Activated naive CD4-positive, alpha-beta T cell treated with anti-CD3 and anti-CD28 coated beads, Interleukin-2, amount 50 U/mL, for 24 hours (primary cell): ENCODE data around the gene FUT9.

ENCODE experiments used
- H3K27ac Mint-ChIP-seq: one replicate; pipeline ENCODE4 v1.8.0; 2021; ENCODE audit warnings: mild to moderate bottlenecking, mixed read lengths
- H3K27me3 Mint-ChIP-seq: one replicate; pipeline ENCODE4 v1.8.0; 2021; ENCODE audit warnings: mixed read lengths
- H3K36me3 Mint-ChIP-seq: one replicate; pipeline ENCODE4 v1.8.0; 2021; ENCODE audit warnings: mixed read lengths
- H3K4me1 Mint-ChIP-seq: one replicate; pipeline ENCODE4 v1.8.0; 2021; ENCODE audit warnings: mixed read lengths
- H3K4me3 Mint-ChIP-seq: one replicate; pipeline ENCODE4 v1.8.0; 2021; ENCODE audit warnings: mild to moderate bottlenecking, mixed read lengths
- H3K9me3 Mint-ChIP-seq: one replicate; pipeline ENCODE4 v1.8.0; 2021; ENCODE audit warnings: mixed read lengths

Gene FUT9

DNA sequence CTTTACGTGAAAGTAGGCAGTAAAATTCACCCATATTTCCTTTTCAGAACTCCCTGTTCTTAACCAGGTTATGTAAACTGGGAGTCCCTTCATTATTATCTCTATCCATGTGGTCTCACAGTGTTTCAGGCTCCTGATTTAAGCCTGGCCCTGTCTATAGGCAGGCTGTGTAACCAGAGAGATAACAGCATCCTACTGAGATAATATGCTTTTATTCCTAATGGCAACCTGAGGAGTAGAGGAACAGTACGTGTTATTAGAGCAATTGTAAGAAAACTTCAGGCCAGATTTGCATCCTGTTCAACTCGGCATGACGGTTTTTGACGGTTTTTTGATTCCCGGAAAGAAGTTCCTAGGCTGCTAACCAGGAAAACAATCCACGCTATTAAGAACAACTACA is 16.9 kb downstream of the FUT9 start:
- Mint-ChIP-seq H3K27ac (no peak overlapping the region), H3K27me3 (no peaks in the 10 kb centered on the region), H3K36me3 (no peaks in the 10 kb centered on the region), H3K4me3 (no peak overlapping the region), H3K4me1 (no peaks in the 10 kb centered on the region), H3K9me3 (no peaks in the 10 kb centered on the region)

DNA sequence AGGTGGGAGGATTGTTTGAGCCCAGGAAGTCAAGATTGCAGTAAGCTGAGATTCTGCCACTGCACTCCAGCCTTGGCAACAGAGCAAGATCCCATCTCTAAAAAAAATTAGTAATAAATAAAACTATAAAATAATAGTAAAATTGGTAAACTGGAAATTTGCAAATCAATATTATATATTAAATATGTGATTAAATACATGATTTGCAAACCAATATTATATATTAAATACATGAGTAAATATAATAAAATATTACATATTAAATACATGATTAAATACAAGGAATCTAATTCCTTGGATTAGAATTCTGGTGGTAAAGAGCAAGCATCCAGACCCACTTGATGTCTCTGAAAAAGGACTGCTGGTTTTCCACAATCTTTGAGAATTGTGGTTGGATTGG is 35.8 kb downstream of the FUT9 start:
- Mint-ChIP-seq H3K4me3 (no peak overlapping the region), H3K27ac (no peak overlapping the region), H3K4me1 (no peaks in the 10 kb centered on the region), H3K27me3 (no peaks in the 10 kb centered on the region), H3K36me3 (no peaks in the 10 kb centered on the region), H3K9me3 (no peaks in the 10 kb centered on the region)

DNA sequence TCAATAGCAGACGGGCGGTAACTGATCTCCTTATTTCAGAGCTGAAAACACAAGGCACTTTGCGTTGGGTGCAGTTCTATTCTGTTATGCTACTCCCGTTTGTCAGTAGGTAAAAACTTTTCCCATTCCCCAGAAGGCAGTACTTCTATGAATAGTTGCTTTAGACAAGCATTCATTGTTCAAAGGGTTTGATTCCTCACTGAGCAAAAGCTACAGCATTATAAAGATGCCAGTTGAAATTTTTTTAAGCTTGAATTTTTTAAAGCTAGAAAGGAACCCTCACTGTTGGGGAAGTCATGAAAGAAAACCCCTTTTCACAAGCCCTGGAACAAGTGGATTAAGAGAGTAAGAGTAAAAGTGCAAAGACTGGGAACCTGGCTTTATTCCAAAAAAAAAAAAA is 42.3 kb downstream of the FUT9 start:
- H3K4me1 Mint-ChIP-seq, result no peaks in the 10 kb centered on the region

DNA sequence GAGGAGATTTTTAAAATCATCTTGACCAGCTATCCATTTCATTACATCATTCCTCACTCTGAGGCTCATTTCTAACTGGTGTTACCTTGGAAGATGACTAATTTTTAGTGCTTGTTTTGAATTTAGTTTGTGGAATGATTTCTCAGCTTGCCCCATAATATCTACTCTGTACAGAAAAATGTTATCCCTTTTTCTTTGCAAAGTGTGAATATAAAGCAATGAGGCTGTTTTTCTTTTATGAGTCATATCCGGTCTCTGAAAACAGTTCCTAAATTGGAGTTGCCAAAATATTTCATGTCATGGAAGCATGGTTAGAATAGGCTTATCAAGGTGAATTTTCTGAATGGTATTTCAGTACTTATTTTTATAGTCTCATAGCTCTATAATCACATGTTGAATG is 43.8 kb downstream of the FUT9 start:
- Mint-ChIP-seq H3K27me3 (no peaks in the 10 kb centered on the region), H3K27ac (no peak overlapping the region), H3K4me1 (no peaks in the 10 kb centered on the region), H3K4me3 (no peak overlapping the region), H3K36me3 (no peaks in the 10 kb centered on the region), H3K9me3 (no peaks in the 10 kb centered on the region)

More for the DNA sequence above, 42.3 kb downstream of the FUT9 start:
- H3K36me3 Mint-ChIP-seq, result no peaks in the 10 kb centered on the region
- H3K27ac Mint-ChIP-seq, result no peak overlapping the region
- H3K9me3 Mint-ChIP-seq, result no peaks in the 10 kb centered on the region
- H3K4me3 Mint-ChIP-seq, result no peak overlapping the region
- no peaks in the 10 kb centered on the region for H3K27me3 Mint-ChIP-seq

DNA sequence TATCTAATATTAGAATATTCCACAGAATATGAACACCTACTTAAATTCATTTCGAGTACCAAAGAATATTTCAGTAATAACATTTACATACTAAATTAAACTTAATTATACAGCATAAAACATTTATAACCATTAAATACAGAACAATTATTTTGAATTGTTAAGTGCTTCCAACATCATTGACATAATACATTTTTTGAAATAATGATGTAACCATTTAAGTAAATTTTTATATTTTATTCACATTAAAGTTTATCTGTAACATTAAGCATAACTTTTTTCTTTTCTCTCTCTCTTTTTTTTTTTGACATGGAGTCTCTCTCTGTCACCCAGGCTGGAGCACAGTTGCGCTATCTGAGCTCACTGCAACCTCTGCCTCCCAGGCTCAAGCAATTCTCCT is 44.5 kb downstream of the FUT9 start:
- no peak overlapping the region for H3K4me3 Mint-ChIP-seq
- no peaks in the 10 kb centered on the region for H3K27me3 Mint-ChIP-seq
- H3K36me3 Mint-ChIP-seq, result no peaks in the 10 kb centered on the region
- no peaks in the 10 kb centered on the region for H3K9me3 Mint-ChIP-seq
- H3K4me1 Mint-ChIP-seq, result no peaks in the 10 kb centered on the region
- H3K27ac Mint-ChIP-seq, result no peak overlapping the region

DNA sequence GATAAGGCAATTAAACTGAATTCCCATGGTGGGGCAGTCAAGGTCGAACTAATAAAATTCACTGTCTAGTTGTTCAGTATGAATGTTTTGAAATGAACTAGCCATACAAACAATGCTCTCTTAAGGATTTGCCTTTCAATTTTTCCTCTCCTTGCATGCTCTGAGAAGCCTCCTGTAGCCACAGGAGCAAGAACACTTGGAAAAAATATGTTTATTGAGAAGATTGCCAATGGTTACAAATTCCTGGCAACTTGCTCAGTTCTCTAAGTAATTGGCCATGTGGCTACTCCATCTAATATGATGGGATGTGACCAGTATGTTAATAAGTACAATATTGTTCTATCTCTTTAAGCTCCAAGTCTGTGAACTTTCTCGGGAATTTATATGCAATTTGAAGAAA is 49.4 kb downstream of the FUT9 start:
- Mint-ChIP-seq H3K4me1 (no peaks in the 10 kb centered on the region), H3K9me3 (no peaks in the 10 kb centered on the region), H3K27ac (no peak overlapping the region), H3K36me3 (no peaks in the 10 kb centered on the region), H3K4me3 (no peak overlapping the region), H3K27me3 (no peaks in the 10 kb centered on the region)

DNA sequence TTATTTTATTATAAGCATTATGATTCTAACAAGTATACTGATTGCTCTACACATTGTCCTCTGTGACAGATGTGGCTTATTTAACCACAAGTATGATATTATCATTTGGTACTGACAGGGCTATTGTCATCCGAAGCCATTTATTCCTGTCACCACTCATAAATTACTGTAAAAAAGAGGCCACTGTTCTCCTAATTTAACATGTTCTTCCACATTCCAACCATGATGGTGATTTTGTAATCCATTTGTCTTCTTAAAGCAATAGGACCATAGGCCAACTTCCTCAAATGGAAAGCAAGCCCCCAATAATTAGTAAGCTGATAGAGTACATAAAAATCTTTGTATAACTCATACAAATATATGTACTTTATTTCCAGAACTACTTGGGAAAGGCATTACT is 50.6 kb downstream of the FUT9 start:
- no peak overlapping the region for H3K4me3 Mint-ChIP-seq
- no peaks in the 10 kb centered on the region for H3K36me3 Mint-ChIP-seq
- H3K27ac Mint-ChIP-seq, result no peak overlapping the region
- no peaks in the 10 kb centered on the region for H3K9me3 Mint-ChIP-seq
- H3K4me1 Mint-ChIP-seq, result no peaks in the 10 kb centered on the region
- H3K27me3 Mint-ChIP-seq, result no peaks in the 10 kb centered on the region

DNA sequence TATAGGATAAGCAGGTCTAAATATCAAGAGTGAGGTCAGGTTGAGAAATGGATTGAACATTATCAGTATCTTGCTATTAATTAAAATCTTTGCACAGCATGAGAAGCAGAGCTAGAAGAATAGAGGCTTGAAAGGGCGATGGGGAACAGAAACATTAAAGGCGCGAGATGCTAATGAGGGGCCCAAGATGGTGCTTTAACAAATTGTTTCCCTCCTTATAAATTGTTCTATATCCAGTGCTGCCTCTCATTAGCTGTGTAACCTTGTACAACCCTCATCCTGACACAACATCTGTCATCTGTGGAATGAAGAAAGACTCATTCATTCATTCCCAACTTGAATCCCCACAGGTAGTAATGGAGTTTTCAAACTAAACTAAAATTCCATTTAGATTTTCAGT is 57.8 kb downstream of the FUT9 start:
- Mint-ChIP-seq H3K27me3 (no peaks in the 10 kb centered on the region), H3K4me3 (no peak overlapping the region), H3K36me3 (no peaks in the 10 kb centered on the region), H3K27ac (no peak overlapping the region), H3K9me3 (no peaks in the 10 kb centered on the region), H3K4me1 (no peaks in the 10 kb centered on the region)

DNA sequence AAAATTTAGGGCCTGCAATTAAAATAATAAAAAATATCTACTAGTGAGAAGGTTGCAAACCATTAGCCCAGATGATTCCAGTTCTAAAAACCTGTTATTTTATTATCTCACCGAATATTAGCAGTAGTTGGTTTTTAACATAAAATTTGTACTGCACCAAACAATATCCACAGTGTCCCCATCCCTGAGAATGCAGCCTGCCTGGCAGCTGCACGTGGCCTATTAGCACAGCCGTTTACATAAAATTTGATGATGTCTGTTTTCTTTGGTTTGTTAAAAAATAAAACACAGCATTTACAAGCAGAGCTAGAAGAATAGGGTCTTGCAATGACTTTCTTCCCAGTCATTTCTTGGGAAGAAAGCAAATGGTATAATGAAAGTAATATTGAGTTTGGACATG is 58.2 kb downstream of the FUT9 start:
- H3K4me3 Mint-ChIP-seq, result no peak overlapping the region
- H3K9me3 Mint-ChIP-seq, result no peaks in the 10 kb centered on the region
- no peaks in the 10 kb centered on the region for H3K36me3 Mint-ChIP-seq
- H3K27ac Mint-ChIP-seq, result no peak overlapping the region
- H3K4me1 Mint-ChIP-seq, result no peaks in the 10 kb centered on the region
- no peaks in the 10 kb centered on the region for H3K27me3 Mint-ChIP-seq

DNA sequence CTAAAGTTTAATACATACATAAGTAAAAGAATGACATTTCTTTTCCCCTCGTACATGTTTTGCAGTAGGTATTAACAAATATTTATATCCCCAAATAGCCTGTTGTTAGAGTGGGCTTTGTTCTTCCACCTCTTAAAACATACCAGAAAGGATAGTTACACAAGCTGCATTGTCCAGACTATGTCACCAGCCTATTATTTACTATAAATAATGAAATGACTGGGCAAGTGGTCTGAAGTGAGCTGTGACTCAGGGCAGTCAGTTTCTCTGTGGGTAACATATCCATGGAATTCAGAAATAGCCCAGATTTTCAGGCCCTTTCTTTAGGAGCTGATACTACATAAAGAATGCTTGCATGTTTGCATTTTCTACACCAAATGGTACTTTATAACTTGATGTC is 60.1 kb downstream of the FUT9 start:
- Mint-ChIP-seq H3K27ac (no peak overlapping the region), H3K4me1 (no peaks in the 10 kb centered on the region), H3K9me3 (no peaks in the 10 kb centered on the region), H3K36me3 (no peaks in the 10 kb centered on the region), H3K4me3 (no peak overlapping the region), H3K27me3 (no peaks in the 10 kb centered on the region)

DNA sequence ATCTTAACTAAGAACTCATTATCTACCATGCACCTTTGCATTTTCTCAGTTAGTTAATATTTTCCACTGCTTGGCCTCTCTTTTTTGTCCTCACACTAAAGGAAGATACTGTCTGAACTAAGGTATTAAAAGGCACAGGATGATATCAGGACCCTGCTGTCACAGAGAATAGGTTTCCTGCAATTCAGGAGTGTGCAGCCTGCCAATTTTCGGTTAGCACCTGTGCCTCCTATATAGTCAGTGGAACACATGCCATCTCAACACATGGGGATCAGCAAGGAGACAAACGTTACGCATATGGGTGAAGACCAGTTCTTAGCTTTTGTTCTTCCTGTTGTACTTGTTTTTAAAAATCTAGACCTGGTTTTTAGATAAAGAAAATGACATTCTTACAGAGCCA is 71.0 kb downstream of the FUT9 start:
- H3K4me3 Mint-ChIP-seq, result no peak overlapping the region
- H3K27ac Mint-ChIP-seq, result no peak overlapping the region
- H3K27me3 Mint-ChIP-seq, result no peaks in the 10 kb centered on the region
- H3K9me3 Mint-ChIP-seq, result peaks cover 4% of the 10 kb centered on the region
- no peaks in the 10 kb centered on the region for H3K4me1 Mint-ChIP-seq
- H3K36me3 Mint-ChIP-seq, result no peaks in the 10 kb centered on the region

DNA sequence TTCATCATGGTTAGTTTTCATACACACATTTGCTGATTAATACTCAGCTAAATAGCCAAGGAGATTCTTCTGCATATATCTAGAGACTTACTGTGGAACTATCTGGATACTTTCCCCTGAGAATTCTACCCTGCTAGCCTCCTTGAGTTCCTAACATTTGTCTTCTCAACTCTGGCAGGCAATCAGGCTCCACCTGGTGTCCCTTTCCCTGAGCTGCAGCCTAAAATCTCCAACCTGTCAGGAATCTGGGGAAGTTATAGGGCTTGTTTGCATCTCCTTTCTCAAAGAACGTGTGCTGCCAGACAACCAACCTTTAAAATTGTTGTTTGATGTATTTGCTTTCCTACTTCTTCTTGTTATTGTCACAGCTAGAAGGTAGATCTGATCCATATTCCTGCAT is 73.4 kb downstream of the FUT9 start:
- Mint-ChIP-seq H3K9me3 (peaks cover 4% of the 10 kb centered on the region), H3K4me3 (no peak overlapping the region), H3K27me3 (no peaks in the 10 kb centered on the region), H3K27ac (no peak overlapping the region), H3K36me3 (no peaks in the 10 kb centered on the region), H3K4me1 (no peaks in the 10 kb centered on the region)

DNA sequence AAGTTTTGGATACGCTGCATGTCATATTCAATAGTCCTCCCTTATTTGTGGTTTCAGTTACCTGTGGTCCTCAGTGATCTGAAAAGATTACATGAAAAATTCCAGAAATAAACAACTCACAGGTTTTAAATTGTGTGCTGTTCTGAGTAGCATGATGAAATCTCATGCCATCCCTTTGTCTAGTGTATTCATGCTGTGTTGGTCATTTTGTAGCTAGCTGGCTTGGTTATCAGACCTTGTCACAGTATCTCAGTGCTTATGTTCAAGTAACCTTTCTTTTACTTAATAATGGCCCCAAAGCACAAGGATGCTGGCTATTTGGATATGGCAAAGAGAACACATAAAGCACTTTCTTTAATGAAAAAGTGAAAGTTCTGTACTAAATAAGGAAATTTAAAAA is 78.3 kb downstream of the FUT9 start:
- H3K36me3 Mint-ChIP-seq, result no peaks in the 10 kb centered on the region
- no peak overlapping the region for H3K4me3 Mint-ChIP-seq
- H3K9me3 Mint-ChIP-seq, result peaks cover 4% of the 10 kb centered on the region
- no peaks in the 10 kb centered on the region for H3K4me1 Mint-ChIP-seq
- no peak overlapping the region for H3K27ac Mint-ChIP-seq
- H3K27me3 Mint-ChIP-seq, result peaks cover 2% of the 10 kb centered on the region

DNA sequence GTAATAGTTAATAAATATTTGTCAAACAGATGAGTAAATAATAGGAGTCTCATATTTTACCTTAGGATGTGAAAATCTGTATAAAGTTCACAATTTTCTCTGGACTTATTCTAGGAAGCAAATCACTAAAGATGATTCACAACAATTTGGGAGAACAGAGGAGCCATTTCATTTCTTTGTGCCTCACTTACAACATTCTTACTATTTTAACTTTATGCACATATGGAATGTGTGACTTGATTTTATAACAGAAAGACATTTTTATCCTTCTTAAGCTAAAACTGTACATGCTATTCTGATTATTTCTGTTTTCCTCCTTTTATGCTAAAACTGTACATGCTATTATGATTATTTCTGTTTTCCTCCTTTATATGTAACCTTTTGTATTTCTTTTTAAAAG is 83.3 kb downstream of the FUT9 start:
- Mint-ChIP-seq H3K4me3 (no peak overlapping the region), H3K27me3 (peaks cover 2% of the 10 kb centered on the region), H3K36me3 (no peaks in the 10 kb centered on the region), H3K27ac (no peak overlapping the region), H3K9me3 (no peaks in the 10 kb centered on the region), H3K4me1 (no peaks in the 10 kb centered on the region)

DNA sequence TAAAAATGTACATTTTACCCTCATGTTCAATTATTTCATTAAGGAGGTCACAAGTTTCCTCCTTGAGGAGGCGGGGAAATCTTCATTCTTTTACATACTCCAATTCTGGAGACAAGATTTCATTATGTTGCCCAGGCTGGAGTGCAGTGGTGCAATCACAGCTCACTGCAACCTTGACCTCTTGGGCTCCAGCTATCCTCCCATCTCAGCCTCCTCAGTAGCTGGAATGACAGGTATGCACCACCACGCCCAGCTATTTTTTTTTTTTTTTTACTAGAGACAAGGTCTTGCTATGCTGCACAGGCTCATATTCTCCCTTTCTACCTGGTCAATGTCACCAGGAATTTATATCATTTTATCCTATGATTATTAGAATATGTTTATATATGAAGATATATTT is 85.8 kb downstream of the FUT9 start:
- Mint-ChIP-seq H3K27ac (no peak overlapping the region), H3K4me3 (no peak overlapping the region), H3K36me3 (no peaks in the 10 kb centered on the region), H3K27me3 (peaks cover 2% of the 10 kb centered on the region), H3K4me1 (no peaks in the 10 kb centered on the region), H3K9me3 (no peaks in the 10 kb centered on the region)

DNA sequence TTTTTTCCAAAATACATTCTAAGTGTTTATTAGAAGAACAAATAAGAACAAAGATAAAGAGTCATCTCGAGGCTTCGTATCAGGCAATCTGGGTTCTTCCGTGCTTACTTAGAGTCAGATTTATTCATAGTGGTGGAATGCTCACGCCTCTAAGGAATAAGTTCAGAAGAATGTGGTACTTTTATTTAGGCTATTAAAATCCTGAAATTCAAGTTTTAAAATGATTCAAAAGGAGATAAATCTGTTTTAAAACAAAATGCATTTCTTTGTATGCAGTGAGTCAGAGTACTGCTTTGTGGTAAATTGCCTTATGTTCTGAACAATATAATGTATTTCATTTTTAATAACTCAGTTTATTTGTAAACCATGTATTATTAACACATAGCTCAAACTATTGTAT is 89.1 kb downstream of the FUT9 start:
- H3K36me3 Mint-ChIP-seq, result no peaks in the 10 kb centered on the region
- no peak overlapping the region for H3K4me3 Mint-ChIP-seq
- no peaks in the 10 kb centered on the region for H3K9me3 Mint-ChIP-seq
- no peaks in the 10 kb centered on the region for H3K4me1 Mint-ChIP-seq
- H3K27me3 Mint-ChIP-seq, result no peaks in the 10 kb centered on the region
- H3K27ac Mint-ChIP-seq, result no peak overlapping the region

DNA sequence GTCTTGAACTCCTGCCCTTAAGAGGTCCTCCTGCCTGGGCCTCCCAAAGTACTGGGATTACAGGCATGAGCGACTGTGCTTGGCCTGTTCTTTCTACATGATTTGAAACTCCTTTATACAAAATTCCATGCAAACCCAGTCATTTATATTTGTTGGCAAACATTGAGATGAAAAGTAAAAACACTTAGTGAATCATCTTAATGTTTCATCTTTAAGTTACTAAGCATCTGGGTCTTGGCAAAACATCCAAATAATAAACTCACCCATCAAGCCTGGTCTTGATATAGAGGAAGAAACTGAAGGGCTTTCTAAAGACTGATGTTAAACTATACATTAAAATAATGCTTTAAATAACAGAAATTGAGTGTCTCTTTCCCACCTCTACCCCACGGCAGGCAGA is 95.1 kb downstream of the FUT9 start:
- H3K27me3 Mint-ChIP-seq, result no peaks in the 10 kb centered on the region
- H3K4me1 Mint-ChIP-seq, result no peaks in the 10 kb centered on the region
- no peak overlapping the region for H3K4me3 Mint-ChIP-seq
- H3K9me3 Mint-ChIP-seq, result no peaks in the 10 kb centered on the region
- H3K36me3 Mint-ChIP-seq, result no peaks in the 10 kb centered on the region
- no peak overlapping the region for H3K27ac Mint-ChIP-seq

DNA sequence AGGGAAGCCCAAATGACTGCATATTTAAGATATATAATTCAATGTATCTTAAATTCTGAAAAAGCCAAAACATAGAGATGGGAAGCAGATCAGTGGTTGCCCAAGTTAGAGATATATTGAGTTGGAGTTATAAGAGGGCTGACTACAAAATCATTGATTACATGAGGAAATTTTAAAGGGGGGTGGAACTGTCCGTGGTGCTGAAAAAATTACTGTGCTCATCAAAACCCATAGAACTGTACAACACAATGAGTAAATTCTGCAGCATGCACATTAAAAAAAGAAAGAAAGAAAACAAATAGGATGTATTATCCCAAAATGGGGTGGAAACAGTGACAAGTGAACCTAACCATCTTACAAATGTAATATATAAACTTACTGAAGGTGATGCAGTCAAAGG is 100.9 kb downstream of the FUT9 start:
- no peaks in the 10 kb centered on the region for H3K36me3 Mint-ChIP-seq
- H3K4me3 Mint-ChIP-seq, result no peak overlapping the region
- no peak overlapping the region for H3K27ac Mint-ChIP-seq
- H3K4me1 Mint-ChIP-seq, result no peaks in the 10 kb centered on the region
- H3K27me3 Mint-ChIP-seq, result no peaks in the 10 kb centered on the region
- H3K9me3 Mint-ChIP-seq, result peaks cover 2% of the 10 kb centered on the region
